IPS-18c (cell line): ENCODE data around the gene MGP.

Experiments
- H3K4me3 ChIP-seq: 2 replicates; pipeline ENCODE4 v1.7.0; 2013; ENCODE audit warnings: low read depth, mild to moderate bottlenecking, low read length, moderate library complexity; ENCODE audit not compliant: insufficient read depth
- H3K9me3 ChIP-seq: one replicate; pipeline ENCODE4 v1.6.1; 2013; ENCODE audit warnings: mild to moderate bottlenecking, low read length, moderate library complexity; ENCODE audit not compliant: control insufficient read depth, insufficient read depth

The MGP gene

DNA sequence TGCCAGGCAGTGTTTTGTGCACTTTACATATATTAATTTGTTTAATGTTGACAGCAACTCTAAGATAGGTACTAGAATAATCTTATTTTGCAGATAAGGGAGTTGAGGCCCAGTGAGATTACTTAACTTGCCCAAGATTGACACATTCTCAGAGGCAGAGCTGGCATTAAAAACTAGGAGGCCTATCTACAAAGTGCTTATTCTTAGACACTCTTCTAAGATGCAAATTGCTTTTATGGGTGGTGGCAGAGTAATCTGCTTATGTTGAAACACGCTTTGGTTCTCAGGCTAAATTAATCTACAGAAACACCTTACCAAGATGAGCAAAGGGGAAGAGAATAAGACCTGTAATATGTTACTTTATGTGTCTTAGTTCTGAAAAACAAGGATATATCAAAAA lies 7.2 kb downstream of the MGP start:
- Histone ChIP-seq H3K9me3 (no peaks in the 10 kb centered on the region), H3K4me3 (no peak overlapping the region)

DNA sequence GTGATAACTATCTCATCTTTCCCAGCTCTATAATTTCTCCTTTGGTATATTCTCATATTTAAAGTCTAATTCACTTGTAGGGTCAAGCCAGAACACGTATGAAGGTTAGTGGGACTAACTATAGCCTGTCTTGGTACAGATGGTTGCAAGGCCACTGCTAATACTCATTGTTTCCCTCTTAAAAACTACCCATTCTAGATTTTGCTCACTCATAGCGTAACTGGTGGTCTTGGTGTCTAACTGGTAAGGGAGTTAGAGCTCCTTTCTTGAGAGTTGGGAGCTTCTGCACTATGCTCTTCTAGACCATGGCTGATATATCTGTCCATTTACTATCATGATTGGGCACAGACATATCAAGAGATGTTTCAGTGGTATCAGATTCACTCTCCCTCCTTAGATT lies 8.8 kb downstream of the MGP start:
- Histone ChIP-seq H3K4me3 (no peak overlapping the region), H3K9me3 (no peaks in the 10 kb centered on the region)

DNA sequence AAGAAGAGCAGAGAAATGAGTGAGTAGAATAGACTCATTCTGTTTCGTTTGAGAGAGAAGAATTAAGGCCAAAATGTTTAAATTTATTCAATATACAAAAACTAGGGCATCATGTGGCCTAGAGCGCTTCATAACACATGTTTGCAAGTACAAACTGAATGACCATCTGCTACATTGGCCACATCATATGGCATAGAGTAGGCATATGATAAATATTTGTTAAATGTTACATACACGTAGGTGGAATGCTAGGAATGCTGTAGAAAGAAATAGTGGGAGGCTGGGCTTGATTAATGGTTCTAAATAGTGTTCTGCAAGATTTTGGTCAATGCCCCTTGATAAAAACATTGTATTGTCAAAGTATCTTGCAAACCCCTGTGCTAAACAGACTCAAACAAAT lies 10.8 kb downstream of the MGP start:
- H3K4me3 ChIP-seq: no peak overlapping the region
- H3K9me3 ChIP-seq: no peaks in the 10 kb centered on the region

DNA sequence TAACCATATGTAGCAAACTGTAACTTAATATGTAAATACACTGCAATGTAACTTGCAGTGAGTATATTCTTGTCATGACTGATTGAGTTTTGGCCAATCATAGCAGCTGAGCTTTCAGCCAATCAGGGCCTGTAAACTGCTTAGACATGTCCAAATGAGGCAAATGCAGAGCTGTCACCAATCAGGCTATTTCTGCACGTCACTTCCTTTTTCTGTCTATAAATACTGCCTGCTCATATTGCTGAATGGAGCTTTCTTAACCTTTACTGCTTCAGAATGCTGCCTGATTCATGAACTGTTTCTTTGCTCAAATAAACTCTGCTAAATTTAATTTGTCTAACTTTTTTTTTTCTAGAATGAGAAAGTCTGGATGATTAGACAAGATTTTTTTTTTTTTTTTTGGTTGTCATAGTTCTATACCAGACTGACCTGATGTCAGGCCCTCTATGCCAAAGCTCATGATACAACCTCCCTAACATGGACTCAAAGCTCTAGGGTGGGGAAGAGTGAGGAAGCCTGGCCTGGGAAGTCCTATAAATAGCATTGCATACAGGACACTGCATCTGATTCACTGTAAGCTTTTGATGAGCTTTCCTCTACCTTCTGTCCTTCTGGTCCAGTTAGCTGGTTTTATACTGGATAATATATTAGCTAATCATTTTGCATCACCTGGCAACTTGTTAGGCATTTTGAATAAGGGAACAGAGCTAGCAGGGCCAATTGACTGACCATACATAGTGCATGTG lies 12.0 kb downstream of the MGP start:
- H3K4me3 ChIP-seq: no peak overlapping the region
- no peaks in the 10 kb centered on the region for H3K9me3 ChIP-seq

DNA sequence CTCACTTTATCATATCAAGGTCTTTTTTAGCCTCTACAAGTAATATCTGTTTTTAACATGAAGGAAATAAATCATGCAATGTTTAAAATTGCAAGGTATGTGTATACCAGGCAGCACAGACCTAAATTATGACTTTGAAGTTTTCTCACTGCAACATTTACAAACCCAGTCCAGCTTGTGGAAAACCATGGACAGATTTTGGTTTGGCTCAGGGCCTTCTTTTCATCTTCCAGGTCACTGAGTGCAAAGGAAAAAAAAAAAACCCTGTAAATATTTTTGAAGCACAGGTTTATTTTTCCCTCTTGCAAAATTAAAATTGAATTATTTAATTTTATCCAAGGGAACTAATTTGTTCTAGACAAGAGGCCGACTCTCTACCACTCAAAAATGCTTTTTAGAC lies 13.8 kb downstream of the MGP start:
- H3K4me3 ChIP-seq: no peak overlapping the region
- H3K9me3 ChIP-seq: peaks cover 3% of the 10 kb centered on the region

DNA sequence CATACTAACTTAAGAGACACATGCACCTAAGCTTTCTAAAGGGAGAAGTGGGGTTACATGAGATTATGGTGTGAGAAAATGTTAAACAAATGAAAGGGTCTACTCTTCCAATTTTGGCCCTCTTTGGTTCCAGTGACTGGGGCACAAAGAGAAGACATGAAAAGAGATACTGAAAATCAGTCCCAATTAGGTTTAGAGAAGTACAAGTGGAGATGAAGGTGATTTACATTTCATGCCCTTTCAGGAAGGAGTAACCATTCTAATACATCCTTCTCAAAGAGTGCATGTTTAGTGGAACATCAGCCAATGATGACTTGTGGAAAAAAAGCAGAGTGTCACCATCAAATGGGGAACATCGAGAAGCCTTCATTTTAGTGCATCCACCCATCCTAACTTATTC lies 14.4 kb downstream of the MGP start:
- no peak overlapping the region for H3K4me3 ChIP-seq
- H3K9me3 ChIP-seq: peaks cover 4% of the 10 kb centered on the region

DNA sequence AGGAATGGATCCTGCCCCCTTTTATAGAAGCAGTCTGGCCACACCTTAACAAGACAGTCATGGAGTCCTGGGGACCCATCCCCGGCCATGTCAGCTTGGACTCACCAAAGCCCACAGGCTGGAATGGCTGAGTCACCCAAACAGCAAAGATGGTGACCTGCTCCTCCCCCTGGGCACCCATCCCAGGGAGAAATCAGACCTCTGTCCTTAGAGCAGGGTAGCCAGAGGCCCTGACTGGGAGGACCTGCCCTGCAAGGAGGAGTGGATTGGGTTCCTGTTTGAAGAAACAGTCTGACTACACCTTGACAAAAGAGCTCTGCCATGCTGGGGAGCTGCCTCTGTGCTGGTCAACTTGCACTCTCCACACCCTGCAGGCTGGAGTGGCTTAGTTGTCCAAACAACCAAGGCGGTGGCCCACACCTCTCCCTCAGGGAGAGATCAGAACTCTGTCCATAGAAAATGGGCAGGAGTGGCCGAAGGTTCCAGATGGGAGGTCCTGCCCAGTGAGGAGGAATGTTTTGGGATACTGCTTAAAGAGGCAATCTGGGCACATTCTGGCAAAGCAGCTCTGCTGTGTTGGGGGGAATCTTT lies 16.6 kb downstream of the MGP start:
- Histone ChIP-seq H3K9me3 (peaks cover 4% of the 10 kb centered on the region), H3K4me3 (no peak overlapping the region)

DNA sequence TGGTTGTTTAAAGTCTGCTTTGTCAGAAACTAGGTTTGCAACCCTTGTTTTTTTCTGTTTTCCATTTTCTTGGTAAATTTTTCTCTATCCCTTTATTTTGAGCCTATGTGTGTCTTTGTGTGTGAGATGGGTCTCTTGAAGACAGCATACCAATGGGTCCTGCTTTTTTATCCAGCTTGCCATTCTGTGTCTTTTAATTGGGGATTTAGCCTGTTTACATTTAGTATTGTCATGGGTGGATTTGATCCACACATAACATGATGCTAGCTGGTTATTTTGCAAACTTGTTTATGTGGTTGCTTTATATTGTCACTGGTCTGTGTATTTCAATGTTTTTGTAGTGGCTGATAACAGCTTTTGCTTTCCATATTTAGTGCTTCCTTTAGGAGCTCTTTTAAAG lies 25.2 kb downstream of the MGP start:
- H3K9me3 ChIP-seq: peaks cover 2% of the 10 kb centered on the region
- no peak overlapping the region for H3K4me3 ChIP-seq

DNA sequence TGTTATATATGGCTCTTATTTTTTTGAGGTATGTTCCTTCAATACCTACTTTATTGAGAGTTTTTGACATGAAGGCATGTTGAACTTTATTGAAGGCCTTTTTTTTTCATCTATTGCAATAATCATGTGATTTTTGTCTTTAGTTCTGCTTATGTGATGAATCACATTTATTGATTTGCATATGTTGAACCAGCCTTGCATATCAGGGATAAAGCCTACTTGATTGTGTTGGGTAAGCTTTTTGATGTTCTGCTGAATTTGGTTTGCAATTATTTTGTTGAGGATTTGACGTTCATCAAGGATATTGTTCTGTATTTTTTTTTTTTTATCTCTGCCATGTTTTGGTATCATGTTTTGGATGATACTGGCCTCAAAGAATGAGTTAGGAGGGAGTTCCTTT lies 27.1 kb downstream of the MGP start:
- Histone ChIP-seq H3K4me3 (no peak overlapping the region), H3K9me3 (peaks cover 2% of the 10 kb centered on the region)

DNA sequence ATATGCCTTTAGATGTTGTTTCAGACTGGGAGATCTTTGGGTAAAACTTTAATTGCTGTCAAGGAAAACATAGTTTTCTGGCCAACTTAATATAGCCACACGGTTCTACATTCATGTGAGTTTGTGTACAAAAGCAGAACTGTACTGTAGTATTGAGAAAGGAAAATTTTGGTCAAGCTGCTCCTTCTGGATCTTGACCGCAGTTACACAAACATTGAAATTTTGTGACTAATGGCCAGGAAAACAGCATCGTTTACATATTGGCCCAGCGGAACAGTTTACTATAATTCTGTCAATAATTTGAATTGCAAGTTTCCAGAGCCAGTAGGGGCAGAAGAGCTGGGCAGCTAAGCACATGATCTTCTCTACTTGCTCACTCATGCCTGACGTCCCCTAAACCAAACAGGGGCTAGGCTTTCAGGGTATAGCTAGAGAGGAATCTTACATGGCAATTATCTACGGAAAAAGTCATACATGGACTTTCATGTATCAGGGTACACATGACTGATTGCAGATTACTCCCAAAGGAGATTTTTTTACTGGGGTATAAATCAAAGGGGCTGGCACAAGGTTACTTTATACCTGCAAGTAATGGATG lies 31.0 kb downstream of the MGP start:
- H3K4me3 ChIP-seq: no peak overlapping the region
- no peaks in the 10 kb centered on the region for H3K9me3 ChIP-seq

DNA sequence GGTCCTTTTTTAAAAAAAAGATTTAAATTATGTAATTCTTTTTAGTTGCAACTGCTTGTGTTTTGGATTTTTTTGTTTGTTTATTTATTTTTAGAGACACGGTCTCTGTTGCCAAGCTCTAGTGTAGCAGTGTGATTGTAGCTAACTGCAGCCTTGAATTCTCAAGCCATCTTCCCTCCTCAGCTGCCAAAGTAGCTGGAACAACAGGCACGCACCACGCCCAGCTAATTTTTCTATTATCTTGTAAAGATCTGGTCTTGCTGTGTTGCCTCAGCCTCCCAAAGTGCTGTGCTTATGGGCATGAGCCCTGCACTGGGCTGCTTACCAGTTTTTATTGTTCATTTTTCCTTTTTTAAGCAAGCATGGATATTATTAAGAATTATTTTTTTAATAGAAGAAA lies 31.7 kb downstream of the MGP start:
- Histone ChIP-seq H3K4me3 (no peak overlapping the region), H3K9me3 (no peaks in the 10 kb centered on the region)

DNA sequence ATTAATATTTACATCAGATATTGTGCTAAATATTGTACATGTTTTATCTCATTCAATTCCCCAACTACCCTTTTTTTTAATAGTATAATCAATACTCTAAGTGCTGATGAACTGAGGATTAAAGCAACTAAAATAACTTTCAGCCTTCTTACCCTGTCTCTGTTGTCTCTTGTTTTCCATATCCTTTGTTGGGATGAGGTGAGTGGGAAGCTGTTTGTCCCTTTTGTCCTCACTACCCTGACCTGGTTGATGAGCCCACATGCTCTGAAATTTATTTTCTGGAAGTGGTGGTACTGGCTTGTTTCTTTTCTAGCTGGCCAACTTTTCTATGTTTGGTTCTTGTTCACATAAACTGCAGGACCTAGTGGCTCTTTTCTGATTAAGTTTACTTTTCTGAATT lies 32.8 kb downstream of the MGP start:
- no peaks in the 10 kb centered on the region for H3K9me3 ChIP-seq
- H3K4me3 ChIP-seq: no peak overlapping the region

DNA sequence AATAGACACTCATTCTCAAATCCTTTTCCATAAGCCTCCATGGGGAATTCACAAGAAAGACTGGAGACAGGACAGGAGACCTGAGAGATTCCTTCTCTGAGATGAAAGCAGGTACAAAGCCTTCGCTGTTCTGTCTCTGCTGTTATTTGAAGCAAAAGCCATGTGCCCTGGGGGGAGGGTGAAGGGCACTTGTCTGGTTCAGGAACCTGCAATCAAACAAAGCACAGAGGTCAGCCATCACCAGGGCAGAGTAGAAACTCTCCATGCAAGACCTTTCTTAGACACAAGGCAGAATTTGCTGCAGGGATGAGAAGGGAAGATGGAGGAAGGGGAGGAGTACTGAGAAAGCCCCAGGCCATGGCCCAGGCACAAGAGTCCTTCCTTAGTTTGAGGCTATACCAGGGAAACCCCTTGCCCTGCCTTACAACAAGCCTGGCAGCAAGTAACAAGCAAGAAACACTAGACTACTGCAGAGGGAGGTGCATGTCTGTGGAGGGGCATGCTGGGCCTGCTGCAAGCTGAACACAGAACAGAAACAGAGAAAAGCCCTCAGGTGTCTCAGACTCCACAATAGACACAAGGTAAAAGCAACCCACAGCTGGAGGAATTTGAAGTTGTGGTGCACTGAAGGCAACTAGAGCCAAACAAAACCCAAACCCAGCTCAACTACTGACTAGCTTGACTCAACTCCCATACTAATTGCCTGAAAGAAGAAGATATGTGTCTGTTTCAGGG lies 34.6 kb downstream of the MGP start:
- no peaks in the 10 kb centered on the region for H3K9me3 ChIP-seq

DNA sequence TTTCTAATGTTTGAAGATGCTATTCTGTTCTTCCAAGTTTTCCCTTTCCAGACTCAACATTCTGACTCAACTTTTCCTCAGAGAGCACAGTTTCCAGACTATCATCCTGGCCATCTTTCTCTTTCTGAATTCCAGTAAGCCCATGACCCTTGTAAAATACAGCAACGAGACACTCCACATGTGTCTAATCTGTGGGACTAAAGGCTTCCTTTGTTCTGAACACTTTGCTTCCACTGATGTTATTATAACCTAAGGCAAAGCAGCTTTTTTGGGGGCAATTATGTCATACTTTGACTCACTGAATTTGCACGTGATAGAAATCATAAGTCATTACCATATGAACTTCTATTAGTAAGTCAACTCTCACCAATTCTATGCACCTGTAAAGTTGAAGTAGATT lies 36.0 kb downstream of the MGP start:
- Histone ChIP-seq H3K9me3 (no peaks in the 10 kb centered on the region), H3K4me3 (no peak overlapping the region)

More for the DNA sequence above, 34.6 kb downstream of the MGP start:
- H3K4me3 ChIP-seq: no peak overlapping the region

DNA sequence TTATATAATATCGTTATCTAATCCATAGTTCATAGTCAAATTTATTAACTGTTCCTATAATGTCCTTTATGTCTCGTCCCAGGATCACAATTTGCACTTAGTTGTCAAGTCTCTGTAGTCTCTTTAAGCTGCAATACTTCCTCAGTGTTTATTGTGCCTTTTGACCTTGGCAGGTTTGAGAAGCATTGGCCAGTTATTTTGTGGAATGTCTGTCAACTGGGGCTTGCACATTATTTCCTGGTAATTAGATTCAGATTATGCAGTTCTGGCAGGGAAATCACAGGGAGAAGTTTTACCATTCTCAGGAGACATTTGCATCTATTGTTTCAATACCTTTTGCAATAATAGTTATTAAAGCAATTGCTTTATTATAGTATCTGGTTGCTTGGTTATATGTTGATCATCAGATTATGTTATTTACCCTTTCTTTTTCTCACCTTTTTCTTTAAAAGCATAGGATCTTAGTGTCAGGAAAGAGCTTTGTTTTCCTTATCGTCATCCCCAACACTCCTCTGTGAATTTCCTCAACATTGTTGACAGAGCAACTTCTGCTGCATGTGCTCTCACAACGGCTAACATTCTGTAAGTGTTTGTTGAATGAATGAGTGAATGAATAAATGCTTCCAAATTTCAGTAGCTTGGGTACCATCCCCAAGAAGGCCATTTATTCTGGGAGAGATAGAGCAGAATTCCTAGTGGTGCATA lies 38.6 kb downstream of the MGP start:
- H3K9me3 ChIP-seq: no peaks in the 10 kb centered on the region

DNA sequence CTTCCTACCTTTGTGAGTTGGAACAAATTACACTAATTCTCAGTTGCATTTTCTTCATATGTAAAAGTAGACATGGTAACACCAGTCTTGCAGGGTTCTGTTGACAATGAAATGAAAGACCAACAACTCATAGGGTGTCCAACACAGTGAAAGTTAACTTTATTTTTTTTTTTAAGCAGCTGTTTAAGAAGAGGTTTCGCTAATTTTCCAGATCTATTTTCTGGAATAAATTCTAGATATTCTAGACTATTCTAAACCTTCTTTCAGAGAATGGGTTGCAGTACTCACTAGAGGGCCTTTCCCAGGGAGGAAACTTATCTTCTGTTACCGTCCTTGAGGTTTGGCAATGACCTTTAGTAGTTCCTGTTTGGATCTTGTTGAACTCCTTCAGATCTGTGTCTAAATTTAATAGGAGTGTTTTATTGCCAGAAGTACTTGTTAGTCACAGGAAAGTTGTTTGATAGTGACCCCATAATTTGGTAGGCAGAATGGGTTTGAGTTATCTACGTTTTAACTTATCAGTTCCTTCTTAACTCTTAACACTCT lies 39.5 kb downstream of the MGP start:
- Histone ChIP-seq H3K4me3 (no peak overlapping the region), H3K9me3 (no peaks in the 10 kb centered on the region)

More for the DNA sequence above, 38.6 kb downstream of the MGP start:
- no peak overlapping the region for H3K4me3 ChIP-seq

DNA sequence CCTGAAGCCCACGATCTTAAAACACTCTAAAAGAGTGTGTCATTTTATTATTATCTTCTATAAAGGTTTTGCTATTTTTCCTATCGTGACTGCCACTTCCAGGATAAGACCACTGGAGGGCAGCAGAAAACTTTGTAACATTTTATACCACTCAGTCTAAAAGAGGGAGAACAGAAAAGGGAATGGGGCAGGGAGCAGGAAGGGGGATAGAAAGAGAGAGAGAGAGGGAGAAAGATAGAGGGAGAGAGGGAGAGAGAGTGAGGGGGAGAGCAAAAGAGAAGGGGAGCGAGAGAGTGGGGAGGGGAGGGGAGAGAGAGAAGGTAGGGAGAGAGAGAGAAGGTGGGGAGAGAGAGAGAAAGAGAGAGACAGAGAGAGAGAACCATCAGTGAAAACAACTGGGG lies 40.3 kb downstream of the MGP start:
- Histone ChIP-seq H3K4me3 (no peak overlapping the region), H3K9me3 (no peaks in the 10 kb centered on the region)
